CD4-positive, alpha-beta T cell (primary cell): ENCODE measurements around the gene CCDC152. TPM values are rescaled to one million over a fixed set of nuclear protein-coding genes. Genes with fewer than 3 reads are reported as not detected.

Experiments
- ATAC-seq: fragments of 200-7000 bp; cut with Tn5 transposase; one replicate; pipeline ENCODE4 v1.10.0; 2022; ENCODE audit warnings: mild to moderate bottlenecking; ENCODE audit not compliant: poor library complexity
- CTCF ChIA-PET: fragments of 350-600 bp; sonication (Branson Sonifier 250); formaldehyde crosslinking; loops from one replicate; lab custom pipeline; 2021; ENCODE audit warnings: antibody characterized with exemption, inconsistent platforms; lab: Charles Lee
- POLR2A ChIA-PET: fragments of 350-600 bp; sonication (Branson Sonifier 250); formaldehyde crosslinking; loops from one replicate; lab custom pipeline; 2021; ENCODE audit warnings: antibody characterized with exemption, inconsistent platforms; lab: Charles Lee
- DNase-seq, 14 experiments: peaks; one replicate each; pipeline ENCODE4 v3.0.0-alpha.2; 2013 to 2020; ENCODE audit warnings: mixed read lengths in 2 of 14
- H3K27ac ChIP-seq, 2 donors: one replicate each; pipeline versions ENCODE4 v1.5.1 to v1.7.0; 2013; ENCODE audit warnings: low read length in 2 of 2, low read depth in 1 of 2, mild to moderate bottlenecking in 1 of 2
- H3K27me3 ChIP-seq, 2 experiments: 1 replicate in 1 of 2; 2 replicates in 1 of 2; pipeline versions ENCODE4 v1.6.1 to v1.7.0; 2013; ENCODE audit warnings: low read length in 2 of 2, control low read depth in 1 of 2, mild to moderate bottlenecking in 1 of 2, moderate library complexity in 1 of 2; ENCODE audit not compliant: insufficient read depth in 2 of 2, control insufficient read depth in 1 of 2
- H3K36me3 ChIP-seq: one replicate; pipeline ENCODE4 v1.6.1; 2013; ENCODE audit warnings: low read length, control low read depth; ENCODE audit not compliant: insufficient read depth
- H3K4me1 ChIP-seq: one replicate; pipeline ENCODE4 v1.6.1; 2013; ENCODE audit warnings: low read length, control low read depth; ENCODE audit not compliant: insufficient read depth
- H3K4me3 ChIP-seq: one replicate; pipeline ENCODE4 v1.5.1; 2013; ENCODE audit warnings: mild to moderate bottlenecking, low read length, moderate library complexity
- H3K9me3 ChIP-seq, 2 experiments: 1 replicate in 1 of 2; 2 replicates in 1 of 2; pipeline versions ENCODE4 v1.6.1 to v1.7.0; 2013; ENCODE audit warnings: low read length in 2 of 2, mild to moderate bottlenecking in 2 of 2, control low read depth in 1 of 2, moderate library complexity in 1 of 2; ENCODE audit not compliant: control insufficient read depth in 1 of 2, insufficient read depth in 1 of 2
- H3K27ac Mint-ChIP-seq: one replicate; pipeline ENCODE4 v1.8.0; 2020; ENCODE audit warnings: mixed read lengths
- H3K27me3 Mint-ChIP-seq: one replicate; pipeline ENCODE4 v1.8.0; 2021; ENCODE audit warnings: mixed read lengths
- H3K36me3 Mint-ChIP-seq: one replicate; pipeline ENCODE4 v1.8.0; 2021; ENCODE audit warnings: low read depth, mixed read lengths
- H3K4me1 Mint-ChIP-seq: one replicate; pipeline ENCODE4 v1.8.0; 2021; ENCODE audit warnings: low read depth, mixed read lengths
- H3K4me3 Mint-ChIP-seq: one replicate; pipeline ENCODE4 v1.8.0; 2020; ENCODE audit warnings: mild to moderate bottlenecking, mixed read lengths
- H3K9me3 Mint-ChIP-seq: one replicate; pipeline ENCODE4 v1.8.0; 2020; ENCODE audit warnings: mixed read lengths
- intact Hi-C, 2 experiments: fragments of 100-400 bp; cut with DNase I in 1 of 2; cut with micrococcal nuclease in 1 of 2; formaldehyde crosslinking; loops; one replicate each; pipeline versions ENCODE4 v1.15.1 to v1.9.0; 2023 to 2025; cut with DNase I, micrococcal nuclease
- total RNA-seq, 174 experiments: library from RNA in 2 of 174; stranded (reverse) in 2 of 174; gene quantifications; one replicate each; pipeline ENCODE4 v1.2.3 and lab custom pipeline; 2021 to 2026
- TF ChIP-seq, protein P1 (sequence below): fragments of 200-600 bp; IDR thresholded peaks from one replicate; pipeline ENCODE4 v1.8.0; 2022; ENCODE audit warnings: antibody characterized with exemption, mild to moderate bottlenecking

Gene CCDC152
- total RNA-seq, 2 experiments from 2014 or later, result 1.2 to 1.6 TPM

DNA sequence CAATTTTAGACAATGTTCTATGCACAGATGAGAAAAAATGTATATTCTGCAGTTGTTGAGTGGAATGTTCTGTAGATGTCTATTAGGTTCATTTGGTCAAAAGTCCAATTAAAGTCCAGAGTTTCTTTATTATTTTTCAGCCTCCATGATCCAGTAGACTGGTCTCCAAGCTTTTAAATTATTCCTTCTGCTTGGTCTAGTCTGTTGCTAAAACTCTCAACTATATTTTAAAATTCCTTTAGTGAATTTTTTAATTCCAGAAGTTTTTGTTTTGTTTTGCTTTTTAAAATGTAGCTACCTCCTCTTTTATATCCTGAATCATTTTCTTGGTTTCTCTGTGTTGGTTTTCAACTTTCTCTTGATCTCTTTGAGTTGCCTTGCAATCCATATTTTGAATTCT, 30.5 kb downstream of the CCDC152 start:
- POLR2A ChIA-PET, result no interaction called here
- ATAC-seq, result no peak
- CTCF ChIA-PET, result no interaction called here
- Histone ChIP-seq H3K27ac (no peak overlapping the region), H3K4me1 (no peaks in the 10 kb centered on the region), H3K9me3 (peaks cover 12 to 29% of the 10 kb centered on the region in 2 experiments), H3K4me3 (no peak overlapping the region), H3K27me3 (peaks cover 0 to 2% of the 10 kb centered on the region in 2 experiments), H3K36me3 (no peaks in the 10 kb centered on the region)
- DNase-seq, result no peak
- H3K27ac Mint-ChIP-seq, result no peak overlapping the region
- TF ChIP-seq, protein P1, sequence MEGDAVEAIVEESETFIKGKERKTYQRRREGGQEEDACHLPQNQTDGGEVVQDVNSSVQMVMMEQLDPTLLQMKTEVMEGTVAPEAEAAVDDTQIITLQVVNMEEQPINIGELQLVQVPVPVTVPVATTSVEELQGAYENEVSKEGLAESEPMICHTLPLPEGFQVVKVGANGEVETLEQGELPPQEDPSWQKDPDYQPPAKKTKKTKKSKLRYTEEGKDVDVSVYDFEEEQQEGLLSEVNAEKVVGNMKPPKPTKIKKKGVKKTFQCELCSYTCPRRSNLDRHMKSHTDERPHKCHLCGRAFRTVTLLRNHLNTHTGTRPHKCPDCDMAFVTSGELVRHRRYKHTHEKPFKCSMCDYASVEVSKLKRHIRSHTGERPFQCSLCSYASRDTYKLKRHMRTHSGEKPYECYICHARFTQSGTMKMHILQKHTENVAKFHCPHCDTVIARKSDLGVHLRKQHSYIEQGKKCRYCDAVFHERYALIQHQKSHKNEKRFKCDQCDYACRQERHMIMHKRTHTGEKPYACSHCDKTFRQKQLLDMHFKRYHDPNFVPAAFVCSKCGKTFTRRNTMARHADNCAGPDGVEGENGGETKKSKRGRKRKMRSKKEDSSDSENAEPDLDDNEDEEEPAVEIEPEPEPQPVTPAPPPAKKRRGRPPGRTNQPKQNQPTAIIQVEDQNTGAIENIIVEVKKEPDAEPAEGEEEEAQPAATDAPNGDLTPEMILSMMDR, result no peak
- peaks cover 77% of the 10 kb centered on the region for H3K36me3 Mint-ChIP-seq
- peaks cover 12% of the 10 kb centered on the region for H3K9me3 Mint-ChIP-seq
- no peaks in the 10 kb centered on the region for H3K4me1 Mint-ChIP-seq
- intact Hi-C loops, result no loop called here
- H3K4me3 Mint-ChIP-seq, result no peak overlapping the region
- peaks cover 6% of the 10 kb centered on the region for H3K27me3 Mint-ChIP-seq

DNA sequence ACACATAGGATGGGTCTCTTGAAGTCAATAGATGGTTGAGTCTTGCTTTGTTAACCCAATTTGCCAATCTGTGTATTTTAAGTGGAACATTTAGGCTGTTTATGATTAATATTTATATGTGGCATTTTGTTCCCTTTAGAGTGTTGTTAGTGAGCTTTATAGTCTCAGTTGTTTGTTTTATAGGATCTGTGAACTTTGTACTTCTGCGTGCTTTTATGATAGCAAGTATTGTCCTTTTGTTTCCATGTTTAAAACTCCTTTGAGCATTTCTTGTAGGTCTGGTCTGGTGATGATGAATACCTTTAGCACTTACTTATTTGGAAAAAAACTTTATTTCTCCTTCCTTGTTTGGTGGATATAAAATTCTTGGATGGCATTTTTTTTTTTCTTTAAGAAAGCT, 31.2 kb downstream of the CCDC152 start:
- Mint-ChIP-seq H3K4me1 (no peaks in the 10 kb centered on the region), H3K9me3 (peaks cover 15% of the 10 kb centered on the region), H3K27me3 (peaks cover 9% of the 10 kb centered on the region), H3K27ac (no peak overlapping the region), H3K36me3 (peaks cover 79% of the 10 kb centered on the region), H3K4me3 (no peak overlapping the region)
- Histone ChIP-seq H3K27me3 (peaks cover 0 to 2% of the 10 kb centered on the region in 2 experiments), H3K27ac (no peak overlapping the region), H3K4me1 (no peaks in the 10 kb centered on the region), H3K36me3 (no peaks in the 10 kb centered on the region), H3K4me3 (no peak overlapping the region), H3K9me3 (peaks cover 12 to 29% of the 10 kb centered on the region in 2 experiments)
- DNase-seq (no peak), ATAC-seq (no peak)
- POLR2A ChIA-PET, result no interaction called here
- CTCF ChIA-PET, result no interaction called here
- TF ChIP-seq, protein P1, result no peak
- intact Hi-C loops, result no loop called here

DNA sequence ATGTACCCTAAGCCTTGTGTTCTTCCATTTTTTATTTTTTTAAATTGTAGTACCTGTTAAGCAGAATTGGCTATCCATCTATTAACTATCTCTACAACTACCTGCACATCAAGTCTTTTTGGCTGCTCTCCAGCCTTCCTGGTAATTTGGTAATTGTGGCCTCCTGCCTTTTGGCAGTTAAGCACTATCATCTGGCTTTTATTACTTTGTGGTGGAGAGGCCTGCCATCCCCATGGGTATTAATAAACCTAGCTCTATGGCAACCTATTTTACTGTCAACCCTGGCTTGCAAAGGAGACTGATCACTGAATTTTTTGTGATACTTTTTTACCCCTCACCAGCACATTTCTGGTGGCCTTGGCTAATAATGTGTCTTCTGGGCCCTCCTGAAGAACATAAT, 34.5 kb downstream of the CCDC152 start:
- peaks cover 65% of the 10 kb centered on the region for H3K36me3 Mint-ChIP-seq

More for the DNA sequence above, 34.5 kb downstream of the CCDC152 start:
- Histone ChIP-seq H3K9me3 (peaks cover 12 to 20% of the 10 kb centered on the region in 2 experiments), H3K4me3 (no peak overlapping the region), H3K27ac (no peak overlapping the region), H3K27me3 (peaks cover 0 to 2% of the 10 kb centered on the region in 2 experiments), H3K36me3 (no peaks in the 10 kb centered on the region), H3K4me1 (no peaks in the 10 kb centered on the region)
- no peak for DNase-seq
- Mint-ChIP-seq H3K27ac (no peak overlapping the region), H3K4me3 (no peak overlapping the region), H3K27me3 (peaks cover 9% of the 10 kb centered on the region), H3K9me3 (peaks cover 11% of the 10 kb centered on the region), H3K4me1 (no peaks in the 10 kb centered on the region)
- ChIA-PET POLR2A (no interaction called here), CTCF (no interaction called here)
- TF ChIP-seq, protein P1, result no peak
- intact Hi-C loops, result no loop called here
- no peak for ATAC-seq
